Epithelial cell of esophagus (primary cell): ENCODE results near the gene SPATA21.

Experiments used
- DNase-seq: peaks from one replicate; pipeline ENCODE4 v3.0.0; 2010; ENCODE audit warnings: low read depth
- H3K4me3 ChIP-seq: 2 replicates; pipeline ENCODE4 v1.5.1; 2011; ENCODE audit warnings: mild to moderate bottlenecking, low read length, control low read depth
- TF ChIP-seq, protein P1 (sequence below): IDR thresholded peaks from 2 replicates; pipeline ENCODE4 v1.5.1; 2011; ENCODE audit warnings: low read depth, mild to moderate bottlenecking, low read length, control low read depth, inconsistent platforms; ENCODE audit not compliant: insufficient read depth; ENCODE audit errors: missing control alignments

The SPATA21 gene

DNA sequence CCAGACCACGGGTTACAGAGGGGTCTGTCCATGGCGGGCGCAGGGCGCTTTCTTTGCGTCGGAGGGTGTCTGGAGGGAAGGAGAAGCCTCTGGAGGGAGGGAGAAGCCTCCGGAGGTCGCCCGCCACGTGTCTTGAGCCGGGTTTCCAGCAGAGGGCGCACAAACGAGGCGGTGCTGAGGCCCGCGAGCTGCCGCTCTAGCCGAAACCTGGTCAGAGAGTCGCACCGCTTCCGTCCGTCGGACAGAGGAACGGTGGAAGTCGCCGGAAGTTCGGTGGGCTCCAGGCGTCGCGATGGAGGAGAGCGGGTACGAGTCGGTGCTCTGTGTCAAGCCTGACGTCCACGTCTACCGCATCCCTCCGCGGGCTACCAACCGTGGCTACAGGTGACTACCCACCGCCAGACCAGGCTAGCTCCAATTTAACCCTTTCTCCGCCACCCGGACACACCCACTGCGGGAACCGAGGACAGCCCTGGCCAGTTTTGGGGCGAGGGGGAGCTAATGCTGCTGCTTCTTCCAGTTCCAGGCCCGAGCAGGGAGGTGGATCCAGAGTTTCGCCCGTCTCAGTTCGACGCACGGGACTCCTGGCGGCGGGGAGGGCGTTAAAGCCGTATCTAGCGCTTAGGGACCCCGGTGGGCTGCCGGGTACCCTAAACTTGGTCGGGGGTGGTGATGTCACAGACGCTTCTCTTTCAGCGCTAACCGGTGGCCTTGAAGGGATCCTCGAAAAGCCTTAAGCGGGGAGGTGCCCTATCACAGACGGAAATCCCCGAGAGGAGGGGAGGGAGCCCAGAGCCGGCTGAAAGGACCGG is 3.5 kb upstream of the SPATA21 start, which contains the start of gene NECAP2:
Gene NECAP2, plus strand, starts transcription at position 255 of the 812 bp plus-strand sequence. Its CDS starts 38 bp downstream, at position 293.
- DNase-seq = peak; percentile 93
- peak within 1 kb of the TSS; percentile 92 for H3K4me3 ChIP-seq
- TF ChIP-seq, protein P1, sequence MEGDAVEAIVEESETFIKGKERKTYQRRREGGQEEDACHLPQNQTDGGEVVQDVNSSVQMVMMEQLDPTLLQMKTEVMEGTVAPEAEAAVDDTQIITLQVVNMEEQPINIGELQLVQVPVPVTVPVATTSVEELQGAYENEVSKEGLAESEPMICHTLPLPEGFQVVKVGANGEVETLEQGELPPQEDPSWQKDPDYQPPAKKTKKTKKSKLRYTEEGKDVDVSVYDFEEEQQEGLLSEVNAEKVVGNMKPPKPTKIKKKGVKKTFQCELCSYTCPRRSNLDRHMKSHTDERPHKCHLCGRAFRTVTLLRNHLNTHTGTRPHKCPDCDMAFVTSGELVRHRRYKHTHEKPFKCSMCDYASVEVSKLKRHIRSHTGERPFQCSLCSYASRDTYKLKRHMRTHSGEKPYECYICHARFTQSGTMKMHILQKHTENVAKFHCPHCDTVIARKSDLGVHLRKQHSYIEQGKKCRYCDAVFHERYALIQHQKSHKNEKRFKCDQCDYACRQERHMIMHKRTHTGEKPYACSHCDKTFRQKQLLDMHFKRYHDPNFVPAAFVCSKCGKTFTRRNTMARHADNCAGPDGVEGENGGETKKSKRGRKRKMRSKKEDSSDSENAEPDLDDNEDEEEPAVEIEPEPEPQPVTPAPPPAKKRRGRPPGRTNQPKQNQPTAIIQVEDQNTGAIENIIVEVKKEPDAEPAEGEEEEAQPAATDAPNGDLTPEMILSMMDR = peak; percentile 80

DNA sequence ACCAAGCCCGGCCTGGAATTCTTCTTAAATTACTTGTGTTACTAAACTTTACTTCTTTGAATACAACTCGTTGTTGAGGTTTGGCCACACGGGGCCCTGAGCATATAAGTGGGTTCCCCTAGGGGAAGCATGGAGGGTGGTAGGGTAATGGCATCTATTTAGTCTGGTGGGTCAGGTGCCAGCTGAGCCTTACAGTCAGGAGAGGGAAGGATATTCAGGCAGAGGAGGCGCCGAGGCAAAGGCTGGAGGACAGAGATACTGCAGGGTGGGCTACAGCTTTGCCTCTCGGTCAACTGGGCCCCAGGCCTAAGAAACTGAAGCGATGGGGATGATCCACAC is 2.9 kb upstream of the SPATA21 start:
- no peak for DNase-seq
- TF ChIP-seq, protein P1 = no peak
- peak overlapping the region; percentile 92 for H3K4me3 ChIP-seq

DNA sequence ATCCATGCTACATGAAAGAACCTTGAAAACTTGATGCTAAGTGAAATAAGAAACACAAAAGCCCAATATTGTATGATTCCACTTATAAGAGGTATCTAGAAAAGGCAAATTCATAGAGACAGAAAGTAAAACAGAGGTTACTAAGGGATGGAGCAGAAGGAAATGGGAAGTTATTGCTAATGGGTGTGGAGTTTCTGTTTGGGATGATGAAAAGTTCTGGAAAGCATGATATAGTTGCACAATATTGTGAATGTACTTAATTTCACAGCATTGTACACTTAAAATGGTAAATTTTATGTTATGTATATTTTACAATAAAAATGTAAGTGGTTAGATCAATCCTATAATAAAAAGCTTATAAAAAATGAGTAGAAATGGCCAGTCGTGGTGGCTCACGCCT is 1.7 kb upstream of the SPATA21 start:
- TF ChIP-seq, protein P1 = no peak
- DNase-seq = peak; percentile 23
- H3K4me3 ChIP-seq = no peak overlapping the region

DNA sequence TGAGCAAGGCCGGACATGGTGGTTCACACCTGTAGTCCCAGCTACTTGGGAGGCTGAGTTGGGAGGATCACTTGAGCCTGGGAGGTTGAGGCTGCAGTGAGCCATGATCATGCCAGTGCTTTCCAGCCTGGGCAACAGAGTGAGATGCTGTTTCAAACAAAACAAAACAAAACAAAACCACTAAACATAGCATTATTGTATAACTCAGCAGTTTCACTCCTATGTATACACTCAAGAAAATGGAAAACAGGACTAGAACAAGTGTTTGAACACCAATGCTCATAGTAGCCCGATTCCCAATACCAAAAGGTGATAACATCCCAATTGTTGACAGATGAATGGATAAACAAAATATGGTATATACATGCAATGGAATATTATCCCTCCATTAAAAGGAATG is 1.3 kb upstream of the SPATA21 start:
- TF ChIP-seq, protein P1 = no peak
- no peak for DNase-seq
- H3K4me3 ChIP-seq = no peak overlapping the region

DNA sequence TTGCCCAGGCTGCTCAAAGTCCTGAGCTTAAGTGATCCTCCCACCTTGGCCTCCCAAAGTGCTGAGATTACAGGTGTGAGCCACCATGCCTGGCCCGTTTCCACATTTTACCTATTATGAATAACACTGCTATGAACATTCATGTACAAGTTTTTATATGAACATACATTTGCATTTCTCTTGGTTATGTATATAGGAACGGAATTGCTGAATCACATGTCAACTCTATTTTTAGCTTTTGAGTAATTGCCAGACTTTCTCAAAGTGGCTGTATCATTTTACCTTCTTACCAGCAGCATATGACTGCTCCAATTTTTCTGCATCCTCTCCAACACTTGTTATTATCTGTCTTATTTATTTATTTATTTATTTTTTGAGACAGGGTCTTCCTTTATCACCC is 2.7 kb downstream of the SPATA21 start:
- TF ChIP-seq, protein P1 = no peak
- peak; percentile 51 for DNase-seq

DNA sequence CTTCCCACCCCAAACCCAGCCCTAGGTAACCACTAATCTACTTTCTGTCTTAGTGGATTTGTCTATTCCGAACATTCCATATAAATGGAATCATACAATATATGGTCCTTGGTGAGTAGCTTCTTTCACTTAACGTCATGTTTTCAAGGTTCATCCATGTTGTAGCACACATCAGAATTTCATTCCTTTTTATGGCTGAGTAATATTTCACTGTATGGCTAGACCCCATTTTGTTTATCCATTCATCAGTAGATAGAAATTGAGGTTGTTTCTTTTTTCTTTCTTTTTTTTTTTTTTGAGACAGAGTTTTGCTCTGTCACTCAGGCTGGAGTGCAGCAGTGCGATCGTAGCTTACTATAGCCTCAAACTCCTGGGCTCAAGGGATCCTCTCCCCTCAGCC is 3.2 kb downstream of the SPATA21 start:
- no peak overlapping the region for H3K4me3 ChIP-seq
- TF ChIP-seq, protein P1 = no peak
- DNase-seq = no peak

More for the DNA sequence above, 2.7 kb downstream of the SPATA21 start:
- H3K4me3 ChIP-seq = no peak overlapping the region

DNA sequence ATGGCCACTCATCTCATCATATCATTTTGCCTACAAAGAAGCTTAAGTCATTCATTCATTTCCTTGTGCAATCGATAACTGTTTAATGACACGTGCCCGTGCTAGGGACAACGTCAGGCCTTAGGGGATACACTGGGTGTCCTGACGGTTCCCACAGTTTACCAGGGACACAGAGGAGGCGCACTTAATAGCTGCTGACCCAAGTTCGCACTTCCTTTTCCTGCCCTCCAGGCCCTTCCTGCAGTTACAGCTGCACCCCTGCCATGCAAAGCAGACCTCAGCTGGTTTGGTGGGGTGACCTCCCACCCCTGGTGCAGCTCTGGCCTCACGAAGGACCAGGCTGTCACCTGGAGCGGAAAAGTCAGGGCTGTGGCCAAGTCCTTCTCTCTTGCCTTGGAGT is 4.2 kb downstream of the SPATA21 start:
- TF ChIP-seq, protein P1 = no peak
- no peak for DNase-seq
- no peak overlapping the region for H3K4me3 ChIP-seq
